Effector memory CD8-positive, alpha-beta T cell (primary cell): ENCODE data around the gene RET.

ENCODE experiments used
- ATAC-seq: fragments of 150-1000 bp; cut with Tn5 transposase; replicated peaks from 2 replicates; pipeline ENCODE4 v1.10.0; 2021; ENCODE audit warnings: mild to moderate bottlenecking, moderate library complexity
- DNase-seq, 3 experiments: peaks; one replicate each; pipeline ENCODE4 v3.0.0; 2021
- H3K27ac Mint-ChIP-seq, 2 donors: one replicate each; pipeline ENCODE4 v1.8.0; 2022; ENCODE audit warnings: mild to moderate bottlenecking in 2 of 2, mixed read lengths in 2 of 2, moderate library complexity in 2 of 2
- H3K27me3 Mint-ChIP-seq, 2 donors: one replicate each; pipeline ENCODE4 v1.8.0; 2022; ENCODE audit warnings: mixed read lengths in 2 of 2
- H3K36me3 Mint-ChIP-seq: one replicate; pipeline ENCODE4 v1.8.0; 2022; ENCODE audit warnings: mild to moderate bottlenecking, moderate library complexity, mixed read lengths; ENCODE audit not compliant: insufficient read depth
- H3K4me1 Mint-ChIP-seq, 2 donors: one replicate each; pipeline ENCODE4 v1.8.0; 2022; ENCODE audit warnings: low read depth in 2 of 2, mixed read lengths in 2 of 2
- H3K4me3 Mint-ChIP-seq, 2 donors: one replicate each; pipeline ENCODE4 v1.8.0; 2022; ENCODE audit warnings: mild to moderate bottlenecking in 2 of 2, mixed read lengths in 2 of 2, moderate library complexity in 2 of 2
- H3K9me3 Mint-ChIP-seq, 2 donors: one replicate each; pipeline ENCODE4 v1.8.0; 2022; ENCODE audit warnings: mixed read lengths in 2 of 2

Gene RET

DNA sequence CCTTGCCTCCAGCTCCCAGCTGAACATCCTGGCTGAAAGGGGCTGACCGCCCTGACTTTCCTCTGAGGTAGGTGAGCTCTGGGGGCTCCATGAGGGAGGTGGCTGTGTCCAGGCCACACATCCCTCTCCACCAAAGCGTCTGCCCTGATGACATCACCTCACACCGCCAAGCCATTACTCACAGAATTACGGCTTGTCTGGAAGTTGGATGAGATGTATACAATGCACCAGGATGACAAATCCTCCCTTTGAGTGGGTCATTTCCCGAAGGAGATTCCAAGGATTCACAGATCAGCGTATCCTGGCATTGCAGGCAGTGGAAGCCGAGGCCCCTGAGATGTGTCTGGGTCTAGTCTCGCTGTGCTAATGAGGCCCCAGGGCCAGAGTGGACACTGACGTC is 15.1 kb upstream of the RET start:
- Mint-ChIP-seq H3K27ac (no peak overlapping the region), H3K9me3 (no peaks in the 10 kb centered on the region), H3K4me1 (no peaks in the 10 kb centered on the region), H3K36me3 (no peaks in the 10 kb centered on the region), H3K4me3 (no peak overlapping the region), H3K27me3 (peaks cover 28 to 40% of the 10 kb centered on the region in 2 donors)
- no peak for DNase-seq
- no peak for ATAC-seq

DNA sequence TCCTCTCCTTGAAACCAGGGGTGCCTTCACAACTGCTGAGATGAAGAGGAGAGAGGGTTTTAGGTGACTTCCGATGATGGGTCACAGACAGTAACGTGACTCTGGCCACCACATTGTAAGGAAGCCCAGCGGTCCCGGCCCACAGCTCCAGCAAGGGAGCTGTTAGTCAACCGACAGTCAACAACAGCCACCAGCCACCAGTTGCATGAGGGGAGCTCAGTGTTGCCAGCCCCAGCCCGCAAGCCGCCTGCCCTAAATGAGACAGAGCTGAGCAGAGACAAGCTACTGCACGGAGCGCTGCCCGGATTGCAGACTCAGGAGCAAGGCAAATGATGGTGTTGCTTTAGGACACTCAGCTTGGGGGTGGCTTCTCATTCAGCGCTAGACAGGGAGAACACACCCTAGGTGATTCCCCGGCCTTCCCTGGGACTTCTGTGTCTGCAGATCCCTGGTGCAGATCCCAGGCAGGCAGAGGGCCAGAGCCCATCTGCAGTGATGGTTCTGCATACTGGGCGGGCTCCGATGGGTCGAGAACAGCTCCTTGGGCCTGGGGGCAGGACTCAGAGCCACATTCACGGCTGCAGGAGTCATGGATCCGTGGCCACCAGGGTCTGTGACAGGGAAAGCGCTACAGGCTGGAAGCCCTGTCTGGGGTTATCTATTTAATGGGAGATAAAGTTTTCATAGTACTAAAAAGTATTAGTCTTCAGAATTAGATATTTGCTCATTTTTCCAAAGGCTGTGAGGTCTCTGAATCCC is 14.3 kb upstream of the RET start:
- no peak for ATAC-seq
- no peak for DNase-seq
- no peaks in the 10 kb centered on the region for H3K36me3 Mint-ChIP-seq
- peaks cover 25 to 31% of the 10 kb centered on the region in 2 donors for H3K27me3 Mint-ChIP-seq
- H3K4me3 Mint-ChIP-seq: no peak overlapping the region
- H3K4me1 Mint-ChIP-seq: no peaks in the 10 kb centered on the region
- no peaks in the 10 kb centered on the region for H3K9me3 Mint-ChIP-seq
- no peak overlapping the region for H3K27ac Mint-ChIP-seq

DNA sequence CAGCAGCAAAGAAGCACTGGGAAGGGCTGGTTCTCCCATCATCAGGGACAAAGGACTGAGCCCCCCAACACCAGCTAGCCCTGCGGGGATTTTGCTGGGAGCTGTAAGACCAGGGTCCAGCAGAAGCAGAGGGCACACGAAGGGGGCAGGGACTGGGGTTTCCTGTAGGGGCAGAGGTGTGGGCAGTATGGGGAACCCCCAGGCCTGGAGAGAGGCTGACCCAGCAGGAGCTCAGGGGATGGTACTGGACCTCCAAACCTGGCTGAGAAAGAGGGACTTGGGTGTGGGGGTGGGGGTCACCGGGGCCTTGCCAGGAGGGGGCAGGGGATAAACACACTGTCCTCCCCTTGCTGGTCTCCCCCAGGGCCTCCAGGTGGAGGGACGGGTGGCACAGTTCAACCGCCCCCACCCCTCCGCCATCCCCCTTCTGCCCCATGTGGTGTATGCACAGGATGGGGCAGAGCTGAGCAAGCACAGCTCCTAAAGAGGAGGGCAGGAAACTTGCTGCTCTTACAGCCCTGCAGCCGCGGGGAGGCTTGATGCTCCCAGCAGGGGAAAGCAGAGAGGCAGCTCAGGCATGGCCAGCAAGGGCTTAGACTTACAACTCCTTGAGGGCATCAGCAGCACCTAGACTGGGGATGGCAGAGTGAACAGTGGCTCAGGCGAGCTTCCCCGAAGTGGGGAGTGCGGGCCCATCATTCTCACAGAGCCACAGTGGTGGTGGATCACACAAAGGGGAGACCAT is 12.4 kb upstream of the RET start:
- no peak for ATAC-seq
- H3K36me3 Mint-ChIP-seq: no peaks in the 10 kb centered on the region
- H3K27ac Mint-ChIP-seq: no peak overlapping the region
- no peaks in the 10 kb centered on the region for H3K9me3 Mint-ChIP-seq
- H3K4me3 Mint-ChIP-seq: no peak overlapping the region
- peaks cover 7 to 18% of the 10 kb centered on the region in 2 donors for H3K27me3 Mint-ChIP-seq
- H3K4me1 Mint-ChIP-seq: no peaks in the 10 kb centered on the region
- no peak for DNase-seq

DNA sequence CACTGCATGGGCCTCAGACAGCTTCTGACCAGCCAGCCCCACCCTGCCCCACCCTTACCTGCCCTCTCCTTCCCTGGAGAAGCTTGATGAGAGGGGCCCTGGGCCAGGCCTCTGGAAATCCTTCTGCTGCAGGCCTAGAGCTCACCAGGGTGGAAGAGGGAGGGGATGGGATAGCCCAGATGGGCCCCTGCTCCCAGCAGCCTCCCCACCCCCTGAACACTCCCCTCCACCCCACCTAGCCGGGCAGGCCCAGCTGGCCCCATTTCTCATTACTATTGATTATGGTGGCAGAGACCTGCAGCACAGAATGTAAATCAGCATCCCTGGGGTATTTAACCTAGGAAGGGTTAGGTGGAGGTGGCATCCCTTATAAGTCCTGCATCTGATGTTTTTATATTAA is 11.6 kb upstream of the RET start:
- H3K4me1 Mint-ChIP-seq: no peaks in the 10 kb centered on the region
- ATAC-seq: no peak
- no peaks in the 10 kb centered on the region for H3K9me3 Mint-ChIP-seq
- H3K36me3 Mint-ChIP-seq: no peaks in the 10 kb centered on the region
- peaks cover 2 to 11% of the 10 kb centered on the region in 2 donors for H3K27me3 Mint-ChIP-seq
- H3K4me3 Mint-ChIP-seq: no peak overlapping the region
- DNase-seq: no peak
- no peak overlapping the region for H3K27ac Mint-ChIP-seq

DNA sequence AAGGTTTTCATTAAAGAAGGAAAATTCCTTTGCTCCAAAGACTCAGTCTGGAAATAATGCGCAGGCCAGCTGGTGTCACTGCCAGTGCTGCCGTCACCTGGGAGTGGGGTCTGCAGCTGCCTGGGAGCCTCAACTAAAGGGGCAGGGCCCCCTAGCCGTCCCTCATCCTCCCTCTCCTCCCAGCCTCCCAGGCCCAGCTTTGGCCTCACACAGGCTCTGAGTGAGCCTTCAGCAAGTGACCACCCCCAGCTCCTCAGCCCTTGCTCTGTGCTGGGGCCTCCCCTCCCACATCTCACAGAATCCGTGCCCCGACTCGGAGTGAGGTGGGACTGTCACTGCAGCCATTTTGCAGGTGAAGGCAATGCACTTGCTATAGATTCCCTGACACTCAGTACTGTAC is 11.1 kb upstream of the RET start:
- DNase-seq: no peak
- Mint-ChIP-seq H3K27ac (peak overlapping the region in 1 of 2 donors; percentile 13), H3K9me3 (no peaks in the 10 kb centered on the region), H3K36me3 (no peaks in the 10 kb centered on the region), H3K27me3 (peaks cover 0 to 6% of the 10 kb centered on the region in 2 donors), H3K4me3 (no peak overlapping the region), H3K4me1 (no peaks in the 10 kb centered on the region)
- ATAC-seq: no peak

DNA sequence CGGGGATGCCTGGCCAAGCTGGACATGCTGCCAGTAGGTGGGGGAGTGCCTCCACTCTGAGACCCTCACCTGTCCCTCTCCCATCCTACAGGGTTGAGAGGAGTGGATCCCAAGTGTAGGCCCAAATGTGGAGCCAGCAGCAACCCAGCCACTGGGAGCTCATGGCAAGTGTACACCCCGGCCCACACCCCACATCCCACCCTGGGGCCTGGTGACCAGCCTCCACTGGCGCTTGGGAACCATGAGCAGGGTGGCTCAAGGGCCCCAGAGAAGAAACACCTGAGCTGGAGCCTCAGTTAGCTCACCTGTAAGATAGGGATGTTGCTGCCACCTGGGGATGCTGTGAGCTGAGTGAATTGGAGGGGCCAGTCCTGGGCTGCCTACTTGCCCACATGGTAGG is 10.4 kb upstream of the RET start:
- ATAC-seq (no peak), DNase-seq (no peak)
- peaks cover 0 to 6% of the 10 kb centered on the region in 2 donors for H3K27me3 Mint-ChIP-seq
- H3K4me1 Mint-ChIP-seq: no peaks in the 10 kb centered on the region
- no peaks in the 10 kb centered on the region for H3K36me3 Mint-ChIP-seq
- no peaks in the 10 kb centered on the region for H3K9me3 Mint-ChIP-seq
- H3K27ac Mint-ChIP-seq: peak overlapping the region in 1 of 2 donors; percentile 13
- H3K4me3 Mint-ChIP-seq: no peak overlapping the region

DNA sequence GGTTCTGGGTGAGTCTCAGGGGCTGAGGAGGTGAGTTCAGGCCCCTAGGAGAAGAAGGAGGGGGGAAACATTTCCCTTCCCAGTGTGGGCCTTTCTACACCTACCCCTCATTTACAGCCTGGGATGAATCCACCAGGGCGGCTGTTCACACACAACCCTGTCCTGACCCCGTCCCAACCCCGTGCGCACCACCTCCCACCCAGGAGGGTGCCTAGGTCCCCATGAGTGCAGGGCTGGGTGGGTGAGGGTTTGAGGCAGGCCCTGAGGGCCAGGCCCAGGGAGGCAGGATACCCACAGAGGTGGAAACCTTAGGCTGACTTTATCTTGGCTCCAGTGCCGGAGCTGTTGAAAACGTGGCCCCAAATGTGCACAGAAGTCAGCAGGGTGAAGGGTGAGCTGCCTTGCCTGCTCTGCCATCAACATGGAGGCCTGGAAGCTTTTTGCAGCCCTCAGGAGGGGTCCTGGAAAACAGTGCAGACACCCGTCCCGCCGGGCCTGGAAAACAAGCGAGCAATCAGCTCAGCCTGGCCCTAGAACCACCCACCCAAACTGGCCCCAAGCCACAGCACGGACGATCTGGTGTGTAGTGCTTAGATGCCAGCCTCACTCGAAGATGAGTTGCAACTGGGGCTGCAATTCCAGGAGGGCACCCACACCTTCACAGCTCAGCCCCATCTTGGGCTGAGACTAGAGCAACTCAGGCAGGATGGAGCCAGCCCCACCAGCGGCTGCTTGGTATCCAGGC is 9.3 kb upstream of the RET start:
- Mint-ChIP-seq H3K9me3 (no peaks in the 10 kb centered on the region), H3K27ac (no peak overlapping the region), H3K36me3 (no peaks in the 10 kb centered on the region), H3K27me3 (peaks cover 0 to 9% of the 10 kb centered on the region in 2 donors), H3K4me3 (no peak overlapping the region), H3K4me1 (no peaks in the 10 kb centered on the region)
- DNase-seq: no peak
- no peak for ATAC-seq

DNA sequence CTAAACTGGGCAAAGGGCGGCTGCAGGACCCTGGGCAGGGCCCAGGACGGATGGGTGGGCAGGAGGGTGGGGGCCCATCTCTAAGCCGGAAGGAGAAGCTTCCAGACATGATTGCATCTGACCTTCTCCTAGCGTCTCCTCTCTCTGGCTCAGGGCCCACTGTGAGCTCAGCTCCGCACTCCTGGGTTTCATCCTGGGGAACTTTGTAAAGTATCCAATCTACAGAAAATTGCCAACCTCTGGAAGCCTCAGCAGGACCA is 8.8 kb upstream of the RET start:
- ATAC-seq (no peak), DNase-seq (no peak)
- Mint-ChIP-seq H3K27ac (no peak overlapping the region), H3K9me3 (no peaks in the 10 kb centered on the region), H3K27me3 (peaks cover 0 to 14% of the 10 kb centered on the region in 2 donors), H3K4me1 (no peaks in the 10 kb centered on the region), H3K4me3 (no peak overlapping the region), H3K36me3 (no peaks in the 10 kb centered on the region)

DNA sequence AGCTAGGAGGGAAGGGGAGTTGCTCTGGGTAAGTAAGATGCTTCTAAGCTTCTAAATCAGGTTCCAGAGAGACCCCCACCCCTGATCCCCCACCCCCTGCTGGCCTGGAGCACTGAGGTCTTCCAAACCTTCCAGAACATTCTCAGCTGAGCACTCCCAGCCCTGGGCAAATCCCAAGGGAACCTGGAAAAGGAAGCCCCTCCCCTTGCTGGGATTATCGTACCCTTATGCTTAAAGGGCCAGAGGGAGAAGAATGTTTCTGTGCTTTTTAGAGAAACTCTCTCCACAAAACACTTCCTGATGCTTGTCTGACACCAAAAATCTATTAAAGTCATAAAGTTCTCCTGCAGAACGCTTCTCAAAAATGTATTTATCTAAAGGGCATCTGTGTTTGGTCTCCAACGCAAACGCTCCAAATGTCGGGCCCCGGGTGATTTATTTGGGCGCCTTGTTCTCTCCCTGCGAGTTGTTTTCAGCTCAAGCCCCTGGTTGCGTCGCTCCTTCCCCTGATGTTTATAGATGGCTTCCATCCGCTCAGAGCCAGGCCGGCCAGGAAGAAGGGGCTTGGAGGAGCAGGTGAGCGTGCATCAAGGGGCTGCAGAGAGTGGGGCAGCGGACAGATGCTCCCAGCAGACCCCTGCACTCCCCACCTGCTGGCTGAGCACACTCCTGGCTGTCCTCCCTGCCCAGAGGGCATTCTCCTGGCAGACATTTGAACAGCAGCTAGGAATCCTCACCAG is 8.2 kb upstream of the RET start:
- H3K27ac Mint-ChIP-seq: no peak overlapping the region
- H3K4me3 Mint-ChIP-seq: no peak overlapping the region
- H3K27me3 Mint-ChIP-seq: peaks cover 2 to 19% of the 10 kb centered on the region in 2 donors
- ATAC-seq: no peak
- no peaks in the 10 kb centered on the region for H3K4me1 Mint-ChIP-seq
- H3K36me3 Mint-ChIP-seq: no peaks in the 10 kb centered on the region
- no peaks in the 10 kb centered on the region for H3K9me3 Mint-ChIP-seq
- DNase-seq: no peak

DNA sequence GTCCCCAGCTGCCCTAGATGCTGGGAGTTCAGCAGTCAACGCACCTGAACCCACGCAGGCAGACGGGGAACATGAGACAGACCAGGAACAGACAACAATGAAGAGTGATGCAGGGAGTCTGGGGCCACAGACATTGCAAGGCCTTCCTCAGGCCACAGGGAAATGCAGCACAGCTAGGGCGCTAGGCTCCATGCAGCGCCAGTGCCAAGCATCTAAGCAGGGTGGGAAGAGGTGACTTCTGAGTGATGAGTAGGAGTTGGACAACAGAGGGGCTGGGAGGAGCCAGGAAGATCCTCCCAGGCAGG is 7.7 kb upstream of the RET start:
- Mint-ChIP-seq H3K36me3 (no peaks in the 10 kb centered on the region), H3K27ac (no peak overlapping the region), H3K4me1 (no peaks in the 10 kb centered on the region), H3K27me3 (peaks cover 6 to 25% of the 10 kb centered on the region in 2 donors), H3K9me3 (no peaks in the 10 kb centered on the region), H3K4me3 (no peak overlapping the region)
- DNase-seq (no peak), ATAC-seq (no peak)

DNA sequence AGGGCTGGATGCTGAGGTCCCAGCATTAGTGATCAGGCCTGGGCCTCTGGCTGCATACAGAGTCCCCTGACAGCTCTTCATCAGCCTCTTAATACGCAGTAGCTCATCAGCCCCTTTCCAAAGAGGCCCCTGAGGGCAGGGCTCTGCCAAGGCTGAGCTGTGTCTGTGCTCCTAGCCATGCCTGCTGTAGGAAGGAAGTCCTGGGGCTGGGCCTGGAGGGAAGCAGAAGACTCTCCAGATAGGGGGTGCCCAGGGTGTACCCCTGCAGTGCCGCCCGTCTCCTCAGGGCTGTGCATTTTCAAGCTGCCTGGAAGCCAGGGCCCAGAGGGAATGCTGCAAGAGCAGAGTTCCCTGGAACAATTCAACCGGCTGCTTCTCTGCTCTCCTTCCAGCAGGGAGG is 7.3 kb upstream of the RET start:
- Mint-ChIP-seq H3K4me3 (no peak overlapping the region), H3K4me1 (no peaks in the 10 kb centered on the region), H3K36me3 (no peaks in the 10 kb centered on the region), H3K27ac (no peak overlapping the region), H3K27me3 (peaks cover 6 to 29% of the 10 kb centered on the region in 2 donors), H3K9me3 (no peaks in the 10 kb centered on the region)
- ATAC-seq: no peak
- no peak for DNase-seq

DNA sequence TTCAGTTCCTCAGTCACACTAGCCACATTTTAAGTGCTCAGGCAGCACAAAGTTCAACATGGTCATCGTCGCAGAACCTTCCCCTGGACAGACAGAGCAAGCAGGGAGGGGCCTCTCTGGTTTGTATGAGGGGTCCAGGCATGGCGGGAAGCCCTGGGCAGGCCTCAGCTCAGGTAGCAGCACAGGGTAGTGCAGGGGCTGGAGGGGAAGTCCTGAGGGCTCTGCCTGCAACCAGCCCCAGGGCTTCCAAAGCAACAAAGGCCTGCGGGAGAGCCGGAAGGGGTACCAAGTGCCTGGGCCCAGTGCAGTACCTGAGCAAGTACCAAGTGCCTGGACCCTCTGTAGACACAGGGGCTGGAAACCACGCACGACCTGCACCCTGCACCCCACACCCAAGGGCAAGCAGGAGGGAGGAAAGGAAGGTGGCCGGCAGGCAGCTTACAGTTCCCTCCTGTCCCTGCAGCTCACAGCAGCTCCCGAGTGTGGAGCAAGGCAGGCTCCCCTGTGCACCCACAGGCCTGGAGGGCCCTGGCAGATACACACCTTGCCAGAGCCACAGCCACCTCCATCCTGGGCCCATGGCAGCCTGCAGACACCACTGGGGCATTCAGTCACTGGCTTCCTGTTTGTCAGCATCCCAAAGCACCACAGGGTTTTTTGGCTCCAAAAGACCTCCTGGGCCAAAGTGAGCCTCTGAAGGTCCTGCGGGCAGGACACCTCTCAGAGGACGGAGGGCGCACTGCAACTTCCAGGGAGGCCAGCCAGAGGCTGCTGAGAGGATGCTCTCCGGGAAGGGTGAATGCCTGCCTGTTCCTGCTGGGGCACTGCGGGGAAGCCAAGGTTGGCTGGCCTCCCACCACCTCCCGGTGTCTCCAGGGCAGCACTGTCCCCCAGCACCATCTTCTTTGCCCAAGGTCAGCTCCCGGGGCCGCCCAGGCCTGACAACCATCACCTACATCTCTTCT is 6.5 kb upstream of the RET start:
- Mint-ChIP-seq H3K27me3 (peaks cover 11 to 37% of the 10 kb centered on the region in 2 donors), H3K9me3 (no peaks in the 10 kb centered on the region), H3K36me3 (no peaks in the 10 kb centered on the region), H3K4me1 (no peaks in the 10 kb centered on the region), H3K27ac (no peak overlapping the region), H3K4me3 (no peak overlapping the region)
- ATAC-seq (no peak), DNase-seq (no peak)
